GM06990 (cell line): ENCODE measurements around the gene TNFAIP2.

Source experiments
- DNase-seq: peaks from one replicate; pipeline ENCODE4 v3.0.0-alpha.2; 2011; ENCODE audit not compliant: insufficient read length; ENCODE audit errors: extremely low read depth
- H3K27me3 ChIP-seq: replicated peaks from 2 replicates; pipeline ENCODE4 v1.6.0; 2011; ENCODE audit warnings: low read length; ENCODE audit not compliant: control insufficient read depth, insufficient read depth
- H3K36me3 ChIP-seq: 2 replicates; pipeline ENCODE4 v1.5.1; 2011; ENCODE audit warnings: low read length; ENCODE audit not compliant: control insufficient read depth, insufficient read depth
- H3K4me3 ChIP-seq: replicated peaks from 2 replicates; pipeline ENCODE4 v1.5.1; 2011; ENCODE audit warnings: low read depth, mild to moderate bottlenecking, control low read depth, low read length
- TF ChIP-seq, protein P1 (sequence below): IDR thresholded peaks from 2 replicates; pipeline ENCODE4 v1.5.1; 2011; ENCODE audit warnings: low read length, control low read depth, mild to moderate bottlenecking, inconsistent platforms; ENCODE audit not compliant: insufficient read depth, poor library complexity, severe bottlenecking

TNFAIP2 gene

DNA sequence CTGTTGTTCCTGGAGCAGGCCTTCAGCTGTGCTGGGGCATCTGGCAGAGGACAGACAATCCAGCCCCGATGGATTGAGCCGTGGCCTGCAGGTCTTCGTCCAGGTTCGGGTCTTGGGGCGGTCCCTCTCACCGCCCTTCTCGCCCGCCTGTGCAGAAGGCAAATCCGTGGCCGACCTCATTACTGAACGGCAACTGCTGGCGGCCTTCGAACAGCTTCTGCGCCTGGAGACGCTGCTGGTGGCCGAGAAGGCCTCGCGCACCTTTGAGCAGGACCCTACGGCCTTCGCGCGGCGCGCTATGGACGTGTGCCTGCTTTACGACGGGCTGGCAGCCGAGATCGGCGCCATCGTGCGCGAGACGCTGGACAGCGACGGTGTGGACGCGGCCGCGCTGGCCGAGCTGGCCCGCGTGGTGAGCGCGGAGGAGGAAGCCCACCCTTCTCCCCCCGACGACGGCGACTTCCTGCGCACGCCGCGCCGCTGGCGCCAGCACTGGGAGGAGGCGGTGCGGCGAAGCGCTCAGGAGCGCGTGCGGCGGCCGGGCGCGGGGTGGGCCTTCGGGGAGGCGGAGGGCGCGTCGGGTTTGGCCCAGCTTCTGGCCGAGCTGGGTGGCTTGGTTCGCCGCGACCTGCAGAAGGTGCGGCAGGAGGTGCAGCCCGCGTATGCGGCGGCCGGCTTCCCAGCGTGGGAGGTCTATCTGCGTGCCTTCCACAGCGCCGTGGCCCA, 21.1 kb upstream of the TNFAIP2 start:
- no peaks in the 10 kb centered on the region for H3K36me3 ChIP-seq
- H3K27me3 ChIP-seq: no peaks in the 10 kb centered on the region; the same call in 1 of the 2 replicates
- no peak overlapping the region for H3K4me3 ChIP-seq
- no peak for DNase-seq
- TF ChIP-seq, protein P1, sequence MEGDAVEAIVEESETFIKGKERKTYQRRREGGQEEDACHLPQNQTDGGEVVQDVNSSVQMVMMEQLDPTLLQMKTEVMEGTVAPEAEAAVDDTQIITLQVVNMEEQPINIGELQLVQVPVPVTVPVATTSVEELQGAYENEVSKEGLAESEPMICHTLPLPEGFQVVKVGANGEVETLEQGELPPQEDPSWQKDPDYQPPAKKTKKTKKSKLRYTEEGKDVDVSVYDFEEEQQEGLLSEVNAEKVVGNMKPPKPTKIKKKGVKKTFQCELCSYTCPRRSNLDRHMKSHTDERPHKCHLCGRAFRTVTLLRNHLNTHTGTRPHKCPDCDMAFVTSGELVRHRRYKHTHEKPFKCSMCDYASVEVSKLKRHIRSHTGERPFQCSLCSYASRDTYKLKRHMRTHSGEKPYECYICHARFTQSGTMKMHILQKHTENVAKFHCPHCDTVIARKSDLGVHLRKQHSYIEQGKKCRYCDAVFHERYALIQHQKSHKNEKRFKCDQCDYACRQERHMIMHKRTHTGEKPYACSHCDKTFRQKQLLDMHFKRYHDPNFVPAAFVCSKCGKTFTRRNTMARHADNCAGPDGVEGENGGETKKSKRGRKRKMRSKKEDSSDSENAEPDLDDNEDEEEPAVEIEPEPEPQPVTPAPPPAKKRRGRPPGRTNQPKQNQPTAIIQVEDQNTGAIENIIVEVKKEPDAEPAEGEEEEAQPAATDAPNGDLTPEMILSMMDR: no peak

DNA sequence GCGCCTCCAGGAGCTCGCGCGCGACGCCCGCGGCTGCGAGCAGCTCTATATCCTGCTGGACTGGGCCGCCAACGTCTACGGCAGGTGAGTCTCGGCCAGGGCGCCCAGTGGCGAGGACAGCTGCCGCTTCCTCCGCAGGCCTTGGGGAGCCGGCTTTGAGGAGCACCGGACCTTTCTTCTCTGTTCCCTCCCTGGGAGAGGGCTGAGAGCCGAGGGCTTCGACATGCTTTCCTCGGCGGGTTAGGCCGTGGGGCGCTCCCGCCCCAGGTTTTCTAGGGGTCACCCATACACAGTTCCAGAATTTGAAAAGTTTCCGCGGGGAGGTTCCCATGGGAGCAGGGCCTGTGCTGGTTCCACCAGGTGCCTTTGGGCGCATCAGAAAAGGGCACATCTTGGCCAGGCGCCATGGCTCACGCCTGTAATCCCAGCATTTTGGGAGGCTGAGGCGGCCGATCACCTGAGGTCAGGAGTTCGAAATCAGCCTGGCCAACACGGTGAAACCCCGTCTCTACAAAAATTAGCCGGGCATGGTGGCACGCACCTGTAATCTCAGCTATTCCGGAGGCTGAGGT, 20.5 kb upstream of the TNFAIP2 start:
- TF ChIP-seq, protein P1: no peak
- Histone ChIP-seq H3K27me3 (no peaks in the 10 kb centered on the region; the same call in 1 of the 2 replicates), H3K36me3 (no peaks in the 10 kb centered on the region), H3K4me3 (no peak overlapping the region)
- DNase-seq: no peak

DNA sequence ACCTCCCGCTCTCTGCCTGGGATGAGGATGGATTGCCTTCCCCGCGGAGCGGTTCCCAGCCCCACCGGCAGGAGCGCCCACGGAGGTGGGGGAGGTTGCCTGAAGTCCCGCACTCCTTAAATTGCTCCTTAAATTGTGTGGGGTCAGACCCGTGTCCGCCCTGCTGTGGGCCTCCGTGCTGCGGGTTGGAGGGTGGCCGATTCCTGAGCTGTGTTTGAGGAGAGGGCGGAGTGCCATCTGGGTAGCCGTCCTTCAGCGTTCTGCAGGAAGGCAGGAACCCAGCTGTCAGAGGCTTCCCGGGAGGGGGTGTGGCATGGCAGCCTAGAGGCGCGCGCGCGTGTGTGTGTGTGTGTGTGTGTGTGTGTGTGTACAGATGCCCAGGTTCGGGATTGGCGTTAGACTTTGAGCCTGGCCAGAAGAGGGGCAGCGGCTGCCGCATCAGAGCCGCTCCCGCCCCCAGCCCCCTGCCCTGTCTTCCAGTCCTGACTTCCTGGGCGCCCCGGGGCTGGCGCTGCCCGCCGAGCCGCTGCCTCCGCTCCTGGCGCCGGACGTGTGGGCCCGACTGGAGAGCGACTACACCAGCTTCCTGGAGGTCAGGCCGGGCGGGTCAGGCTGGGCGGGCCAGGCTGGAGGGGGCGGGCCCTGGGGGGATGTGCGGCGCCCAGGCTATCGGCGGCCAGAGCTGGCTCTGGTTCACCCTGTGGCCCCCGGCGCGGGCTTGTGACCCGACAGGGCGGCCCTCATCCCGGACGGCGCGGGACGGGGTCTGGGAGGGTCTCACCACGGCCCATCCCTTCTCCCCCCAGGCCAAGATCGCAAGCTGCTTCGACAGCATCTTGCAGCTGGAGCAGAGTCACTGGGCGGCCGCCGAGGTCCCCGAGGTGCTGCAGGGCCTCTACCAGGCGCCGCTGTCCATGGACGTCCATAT, 19.5 kb upstream of the TNFAIP2 start:
- no peak overlapping the region for H3K4me3 ChIP-seq

DNA sequence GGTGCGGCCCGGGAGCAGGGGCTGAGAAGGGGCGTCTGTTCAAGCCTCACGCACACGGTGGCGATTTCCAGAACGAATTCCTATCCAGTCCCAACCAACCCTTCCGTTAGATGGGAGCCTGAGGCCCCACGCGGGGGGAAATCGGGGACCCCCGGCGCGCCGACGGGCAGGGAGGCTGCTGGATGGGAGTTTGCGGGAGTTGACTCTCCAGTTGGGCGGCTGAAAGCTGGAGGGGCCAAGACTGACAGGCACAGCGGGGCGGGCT, 18.9 kb upstream of the TNFAIP2 start:
- H3K36me3 ChIP-seq: no peaks in the 10 kb centered on the region
- H3K4me3 ChIP-seq: no peak overlapping the region
- TF ChIP-seq, protein P1: no peak
- H3K27me3 ChIP-seq: no peaks in the 10 kb centered on the region
- DNase-seq: no peak

More for the DNA sequence above, 19.5 kb upstream of the TNFAIP2 start:
- H3K36me3 ChIP-seq: no peaks in the 10 kb centered on the region
- H3K27me3 ChIP-seq: no peaks in the 10 kb centered on the region
- no peak for DNase-seq
- TF ChIP-seq, protein P1: no peak

DNA sequence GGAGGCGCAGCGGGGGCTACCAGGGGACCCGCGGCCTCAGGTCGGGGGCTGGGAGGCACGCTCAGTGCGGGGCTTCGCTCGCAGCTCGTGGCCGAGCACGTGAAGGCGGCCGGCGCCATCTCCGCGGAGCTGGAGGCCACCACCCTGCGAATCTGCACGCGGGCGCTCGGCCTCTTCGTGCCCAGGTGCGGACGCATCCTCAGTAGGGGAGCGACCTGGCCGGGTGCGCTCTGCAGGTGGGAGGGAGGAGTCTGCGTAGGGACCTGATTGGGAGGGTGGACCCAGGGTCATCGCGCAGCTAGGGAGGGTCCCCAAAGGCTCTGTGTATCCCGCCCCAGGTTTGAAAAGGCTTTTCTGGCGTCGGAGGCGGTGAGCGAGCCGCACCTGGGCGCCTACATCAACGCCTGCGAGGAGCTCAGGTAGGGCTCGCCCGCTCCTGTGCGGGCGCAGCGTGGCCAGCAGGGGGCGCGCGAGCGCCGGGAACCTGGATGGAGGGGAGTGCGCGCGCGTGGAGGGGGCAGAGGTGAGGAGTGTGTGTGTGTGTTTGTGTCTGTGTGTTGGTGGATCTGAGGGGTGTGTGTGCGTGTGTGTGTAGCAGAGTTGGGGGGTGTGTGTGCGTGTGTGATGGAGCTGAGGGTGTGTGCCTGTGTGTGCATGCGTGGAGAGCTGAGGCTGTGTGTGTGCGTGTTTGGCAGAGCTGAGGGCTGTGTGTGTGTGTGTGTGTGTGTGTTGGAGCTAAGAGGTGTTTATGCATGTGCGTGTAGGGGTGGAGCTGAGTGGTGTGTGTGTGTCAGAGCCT, 18.4 kb upstream of the TNFAIP2 start:
- Histone ChIP-seq H3K27me3 (no peaks in the 10 kb centered on the region), H3K36me3 (no peaks in the 10 kb centered on the region), H3K4me3 (no peak overlapping the region)
- TF ChIP-seq, protein P1: peak; percentile 98
- DNase-seq: peak; percentile 73
